ENCODE measurements around the gene FGF12.

DNA sequence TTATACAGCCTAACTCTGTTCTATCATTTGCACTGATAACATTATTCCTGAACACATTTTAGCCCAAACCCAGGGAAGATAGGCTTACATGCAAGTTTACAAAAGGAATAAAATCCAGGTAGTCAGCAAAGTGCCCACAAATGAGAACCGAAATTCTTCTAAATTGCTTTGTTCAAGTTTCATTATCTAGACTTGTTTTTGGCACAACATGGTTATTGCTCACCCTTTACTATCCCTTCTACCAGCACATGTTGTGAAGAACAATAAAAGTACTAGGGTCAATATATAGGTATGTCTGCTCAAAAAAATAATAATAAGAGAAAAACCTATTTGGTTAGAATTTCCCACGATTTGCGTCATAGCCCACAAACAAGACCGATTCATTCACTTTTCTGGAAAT, 430.5 kb downstream of the FGF12 start:
- TF ChIP-seq, protein P1, sequence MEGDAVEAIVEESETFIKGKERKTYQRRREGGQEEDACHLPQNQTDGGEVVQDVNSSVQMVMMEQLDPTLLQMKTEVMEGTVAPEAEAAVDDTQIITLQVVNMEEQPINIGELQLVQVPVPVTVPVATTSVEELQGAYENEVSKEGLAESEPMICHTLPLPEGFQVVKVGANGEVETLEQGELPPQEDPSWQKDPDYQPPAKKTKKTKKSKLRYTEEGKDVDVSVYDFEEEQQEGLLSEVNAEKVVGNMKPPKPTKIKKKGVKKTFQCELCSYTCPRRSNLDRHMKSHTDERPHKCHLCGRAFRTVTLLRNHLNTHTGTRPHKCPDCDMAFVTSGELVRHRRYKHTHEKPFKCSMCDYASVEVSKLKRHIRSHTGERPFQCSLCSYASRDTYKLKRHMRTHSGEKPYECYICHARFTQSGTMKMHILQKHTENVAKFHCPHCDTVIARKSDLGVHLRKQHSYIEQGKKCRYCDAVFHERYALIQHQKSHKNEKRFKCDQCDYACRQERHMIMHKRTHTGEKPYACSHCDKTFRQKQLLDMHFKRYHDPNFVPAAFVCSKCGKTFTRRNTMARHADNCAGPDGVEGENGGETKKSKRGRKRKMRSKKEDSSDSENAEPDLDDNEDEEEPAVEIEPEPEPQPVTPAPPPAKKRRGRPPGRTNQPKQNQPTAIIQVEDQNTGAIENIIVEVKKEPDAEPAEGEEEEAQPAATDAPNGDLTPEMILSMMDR (IDR thresholded peaks at IDR 0.05; ENCODE audit: low read depth, low read length): no peak
- TF ChIP-seq EZH2phosphoT487 (IDR thresholded peaks at IDR 0.05; ENCODE audit: low read depth): no peak

Measured in OCI-LY3 (cell line).